ENCODE results near the gene ZNF787.

GRCh38 chr19:56117889-56118288, 3.2 kb downstream of the ZNF787 start:
- TF ChIP-seq ZNF530 (CRISPR knock-in tag; IDR thresholded peaks at IDR 0.05; ENCODE audit: low read depth) (no peak), ZNF792 (CRISPR knock-in tag; IDR thresholded peaks at IDR 0.05) (no peak), ZNF205 (CRISPR knock-in tag; IDR thresholded peaks at IDR 0.05) (no peak), CBX5 (CRISPR knock-in tag; IDR thresholded peaks at IDR 0.05; ENCODE audit: borderline replicate concordance) (no peak), ATF1 (CRISPR knock-in tag; IDR thresholded peaks at IDR 0.05) (no peak), POLR2A (IDR thresholded peaks at IDR 0.05; ENCODE audit: insufficient read depth in 1 of 2, low read depth in 2 of 2, low read length in 2 of 2) (no peak), FOXP1 (IDR thresholded peaks at IDR 0.05) (no peak), FOXP1 (CRISPR knock-in tag; IDR thresholded peaks at IDR 0.05) (no peak), HOXA3 (CRISPR knock-in tag; IDR thresholded peaks at IDR 0.05) (no peak), EZH2 (conservative IDR thresholded peaks at IDR 0.05; ENCODE audit: low read depth, low read length) (no peak), RFX1 (IDR thresholded peaks at IDR 0.05) (no peak), HNF1B (CRISPR knock-in tag; IDR thresholded peaks at IDR 0.05) (no peak), ZFP62 (CRISPR knock-in tag; IDR thresholded peaks at IDR 0.05) (no peak), SRSF1 (optimal IDR thresholded peaks at IDR 0.05; ENCODE audit: low read depth, low read length) (no peak)

All from HepG2 (cell line).